Activated CD4-positive, alpha-beta T cell treated with anti-CD3 and anti-CD28 coated beads, Interleukin-2, amount 50 U/mL, for 48 hours (primary cell): ENCODE results near the gene FCRL5.
"Not testable (repeated sequence)": the region's sequence is repeated elsewhere in the genome, so short reads cannot be mapped to it uniquely, and the experiment has no call there.

ENCODE experiments used
- DNase-seq, 2 experiments: peaks; one replicate each; pipeline ENCODE4 v3.0.0-alpha.2; 2020

The FCRL5 gene

DNA sequence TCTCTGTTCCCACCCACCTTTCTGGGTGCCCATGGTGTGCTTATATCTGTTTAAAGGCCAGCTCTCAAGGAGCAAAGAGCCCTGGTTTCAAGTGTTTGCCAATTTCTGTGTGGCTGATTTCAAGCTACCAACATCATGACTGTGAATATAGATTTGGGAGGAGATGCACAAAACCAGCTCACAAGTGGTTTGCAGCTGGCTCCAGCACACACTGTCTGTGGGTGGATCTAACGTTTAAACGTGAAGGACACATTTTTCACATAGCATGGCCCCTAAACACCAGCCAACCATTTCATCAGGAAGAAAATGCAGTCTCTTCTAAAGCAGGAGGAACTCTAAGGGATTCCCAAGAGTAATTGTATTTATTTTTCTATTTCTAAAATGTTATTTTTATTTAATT lies 65.2 kb downstream of the FCRL5 start:
- DNase-seq = no peak

DNA sequence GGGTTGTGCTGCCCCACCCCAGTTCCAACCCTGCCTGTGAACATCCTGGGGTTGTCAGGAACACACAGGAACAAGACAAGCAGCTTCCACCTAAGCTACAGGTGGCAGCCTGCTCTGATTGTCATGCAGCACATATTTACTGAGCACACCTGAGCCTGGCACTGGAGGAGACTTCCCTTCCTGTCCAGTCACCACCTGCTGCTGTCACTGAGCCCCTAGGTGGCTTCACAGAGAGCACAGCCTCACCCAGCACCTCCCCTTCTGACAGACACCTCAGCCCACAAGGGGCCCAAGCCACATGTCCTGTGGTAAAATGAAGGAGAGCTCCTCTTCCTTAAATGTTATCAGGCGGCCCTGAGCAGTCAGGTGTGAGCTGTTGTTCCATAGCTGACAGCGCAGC lies 65.9 kb downstream of the FCRL5 start:
- not testable (repeated sequence) for DNase-seq

DNA sequence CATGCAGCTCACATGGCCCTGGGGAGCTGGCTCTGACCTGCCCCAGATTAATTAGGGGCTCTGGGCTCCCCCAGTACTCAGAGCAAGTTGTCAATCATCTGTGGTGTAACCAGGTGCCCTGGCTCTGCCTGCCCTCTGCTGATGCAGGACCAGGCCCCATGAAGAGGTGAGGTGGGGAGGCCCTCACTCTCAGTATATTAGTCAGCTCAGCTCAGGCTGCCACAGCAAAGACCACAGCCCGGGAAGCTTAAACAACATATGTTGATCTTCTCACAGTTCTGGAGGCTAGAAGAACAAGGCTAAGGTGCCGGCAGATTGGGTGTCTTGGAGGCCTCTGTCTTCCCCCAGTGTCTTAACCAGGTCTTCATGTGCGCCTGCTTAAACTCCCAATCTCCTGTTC lies 66.5 kb downstream of the FCRL5 start:
- DNase-seq = no peak

DNA sequence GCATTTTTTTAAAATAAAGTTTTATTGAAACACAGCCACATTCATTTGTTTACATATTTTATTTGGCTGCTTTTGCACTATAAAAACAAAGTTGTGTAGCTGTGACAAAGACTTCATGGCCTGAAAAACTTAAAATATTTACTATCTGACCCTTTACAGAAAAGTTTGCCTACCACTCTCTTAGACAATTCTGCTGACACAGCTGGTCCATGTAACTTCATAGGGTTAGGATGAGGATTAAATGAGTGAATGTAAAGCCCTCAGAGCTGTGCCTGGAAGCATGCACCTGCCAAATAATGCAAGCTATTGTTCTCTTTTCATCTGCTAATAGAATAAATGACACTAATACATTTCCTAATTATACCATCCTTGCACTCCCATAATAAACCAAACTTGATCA lies 67.7 kb downstream of the FCRL5 start:
- no peak for DNase-seq

DNA sequence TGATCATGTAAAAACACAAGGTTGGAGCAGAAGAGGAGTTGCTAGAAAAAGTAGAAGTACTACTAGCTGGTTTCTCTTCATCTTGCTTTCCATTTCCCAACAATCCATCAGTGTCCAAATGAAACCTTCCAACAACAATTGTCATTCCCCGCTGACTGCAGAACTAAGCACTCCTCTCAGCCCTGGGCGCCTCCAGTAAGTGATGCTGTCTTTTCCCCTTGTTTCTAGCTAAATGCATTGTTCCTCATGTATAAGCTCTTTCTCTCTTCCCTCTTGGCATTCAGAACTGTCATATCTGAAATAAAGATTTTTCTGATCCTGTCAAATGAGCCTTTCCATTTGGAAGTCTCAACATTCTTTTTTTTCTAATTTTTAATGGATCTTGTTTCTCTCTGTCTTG lies 68.7 kb downstream of the FCRL5 start:
- DNase-seq = no peak

DNA sequence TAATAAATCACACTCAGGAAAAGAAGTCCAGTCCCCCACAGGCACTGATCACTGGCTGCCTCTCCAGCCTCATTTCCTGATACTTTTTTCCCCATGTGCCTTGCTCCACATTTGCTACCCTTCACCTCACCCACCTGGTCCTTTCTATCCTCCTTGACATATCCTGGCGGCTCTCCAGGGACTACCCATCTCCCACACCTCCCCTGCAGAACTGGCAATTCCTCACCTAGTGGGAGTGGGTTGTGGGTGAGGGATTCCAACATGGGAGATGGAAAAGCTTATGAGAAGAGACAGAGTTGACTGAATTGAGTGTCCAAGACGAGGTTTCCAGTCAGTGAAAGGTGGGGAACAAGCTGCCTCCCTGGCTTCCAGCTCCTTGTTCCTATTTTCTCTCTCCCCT lies 69.6 kb downstream of the FCRL5 start:
- DNase-seq = no peak

DNA sequence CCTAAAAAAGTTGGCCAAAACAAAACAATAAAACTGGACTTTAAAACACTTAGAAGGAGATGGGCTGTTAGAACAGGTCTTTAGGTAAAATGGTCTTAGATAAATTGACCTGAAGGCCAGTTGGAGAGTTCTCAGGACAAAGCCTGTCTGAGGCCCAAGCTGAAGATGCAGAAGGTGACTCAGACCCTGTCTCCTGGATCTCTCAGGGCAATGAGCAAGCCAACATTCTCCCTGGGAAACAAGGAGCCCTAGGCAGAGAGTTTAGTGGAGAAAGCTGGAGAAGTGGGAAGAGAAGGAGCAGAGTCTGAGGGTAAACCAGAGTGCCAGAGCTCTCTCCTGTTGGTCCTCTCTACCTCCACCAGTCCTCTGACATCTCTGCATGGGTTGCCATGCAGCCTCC lies 70.1 kb downstream of the FCRL5 start:
- no peak for DNase-seq

DNA sequence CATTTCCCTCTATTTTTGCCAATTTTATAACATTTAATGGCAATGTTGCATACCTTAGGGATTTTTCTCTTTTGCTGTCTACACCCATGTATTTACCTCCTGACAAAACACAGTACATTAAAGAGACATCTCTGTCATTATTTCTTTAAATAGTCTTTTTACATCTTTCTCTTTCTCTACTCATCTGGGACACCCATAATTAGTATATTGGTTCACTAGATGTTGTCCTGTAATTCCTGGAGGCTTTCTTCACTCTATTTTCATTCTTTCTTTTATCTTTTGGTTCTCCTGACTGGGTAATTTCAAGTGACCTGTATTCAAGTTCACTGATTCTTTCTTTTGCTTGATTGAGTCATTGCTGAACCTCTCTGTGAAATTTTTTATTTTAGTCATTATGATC lies 74.3 kb downstream of the FCRL5 start:
- DNase-seq = no peak

DNA sequence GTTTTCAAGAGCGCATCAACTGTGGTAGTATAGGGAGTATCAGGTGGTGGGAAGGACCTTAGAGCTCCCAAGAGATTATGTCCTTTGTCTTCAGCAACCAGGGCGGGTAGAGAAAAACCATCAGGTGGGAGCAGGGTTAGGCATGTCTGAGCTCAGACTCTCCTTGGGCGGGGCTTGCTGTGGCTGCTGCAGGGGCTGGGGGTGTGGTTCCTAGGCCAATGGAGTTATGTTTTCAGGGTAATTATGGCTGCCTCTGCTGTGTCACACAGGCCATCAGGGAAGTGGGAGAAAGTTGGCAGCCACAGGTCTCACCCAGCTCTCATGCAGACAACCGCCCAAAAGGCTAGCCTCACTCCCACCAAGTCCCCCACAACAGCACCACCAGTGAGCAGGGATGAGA lies 74.9 kb downstream of the FCRL5 start:
- DNase-seq = no peak

DNA sequence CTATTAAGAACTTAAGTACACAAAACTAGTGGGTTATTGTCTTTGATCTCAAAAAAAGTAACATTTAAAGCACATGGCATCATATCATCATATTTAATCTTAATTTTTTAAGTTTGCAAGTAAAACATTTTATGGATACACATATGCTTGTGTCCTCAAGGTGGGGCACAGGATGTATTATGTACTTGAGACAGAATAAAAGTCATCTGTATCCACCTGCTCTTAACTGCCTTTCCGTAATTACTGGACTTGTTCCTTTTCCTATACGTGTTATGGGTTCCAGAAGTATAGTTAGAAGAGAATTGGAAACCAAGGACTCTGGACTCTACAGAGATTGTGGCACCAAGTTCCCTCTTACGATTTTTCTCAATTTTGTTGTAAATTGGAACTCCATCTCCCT lies 79.4 kb downstream of the FCRL5 start:
- DNase-seq = no peak

DNA sequence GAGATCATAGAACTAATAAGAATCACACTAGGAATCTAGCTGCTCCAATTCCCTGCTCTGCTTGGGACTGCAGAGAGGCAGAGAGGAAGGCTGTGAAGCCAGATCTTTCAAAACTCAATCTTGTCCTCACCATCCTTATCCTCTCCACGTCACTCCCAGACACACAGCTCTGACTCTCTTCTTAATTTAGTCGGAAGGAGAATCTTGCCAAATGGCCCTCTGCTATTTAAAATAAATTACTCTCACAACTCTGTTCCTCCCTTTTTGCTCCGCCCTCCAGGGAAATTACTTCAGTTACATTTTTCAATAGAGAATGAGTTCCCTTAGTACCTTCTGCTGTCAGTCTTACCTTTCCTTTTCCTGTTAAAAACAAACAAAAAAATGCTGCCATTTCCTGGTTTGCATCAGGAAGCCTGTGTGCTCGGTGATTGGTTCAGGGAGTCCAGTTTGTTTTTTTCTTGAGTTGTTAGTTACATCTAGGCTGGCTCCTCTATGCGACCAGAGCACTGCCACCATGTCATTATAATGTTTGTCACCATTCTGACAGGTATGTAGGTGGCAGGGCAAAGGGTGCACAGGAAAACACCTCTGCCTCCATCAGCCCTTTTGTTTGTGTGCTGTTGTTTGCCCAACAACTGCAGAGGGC lies 80.1 kb downstream of the FCRL5 start:
- DNase-seq = no peak

DNA sequence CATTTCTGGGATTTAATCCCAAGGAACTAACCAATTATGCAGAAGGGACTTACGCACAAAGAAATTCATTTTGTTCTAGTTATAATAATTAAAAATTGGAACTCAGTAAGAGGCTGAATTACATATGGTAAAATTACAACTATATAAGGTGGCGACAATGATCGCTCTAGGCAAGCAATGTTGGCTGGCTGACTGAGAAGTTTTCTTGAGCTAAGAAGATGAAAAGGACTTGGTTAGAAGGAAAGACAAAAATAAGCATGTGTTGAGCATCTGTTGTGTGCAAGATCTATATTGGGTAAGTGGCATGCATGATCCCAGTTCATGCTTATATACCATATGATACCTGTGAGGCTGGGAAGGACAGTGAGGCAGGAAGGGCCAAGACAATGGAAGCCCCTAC lies 80.8 kb downstream of the FCRL5 start:
- DNase-seq = no peak

DNA sequence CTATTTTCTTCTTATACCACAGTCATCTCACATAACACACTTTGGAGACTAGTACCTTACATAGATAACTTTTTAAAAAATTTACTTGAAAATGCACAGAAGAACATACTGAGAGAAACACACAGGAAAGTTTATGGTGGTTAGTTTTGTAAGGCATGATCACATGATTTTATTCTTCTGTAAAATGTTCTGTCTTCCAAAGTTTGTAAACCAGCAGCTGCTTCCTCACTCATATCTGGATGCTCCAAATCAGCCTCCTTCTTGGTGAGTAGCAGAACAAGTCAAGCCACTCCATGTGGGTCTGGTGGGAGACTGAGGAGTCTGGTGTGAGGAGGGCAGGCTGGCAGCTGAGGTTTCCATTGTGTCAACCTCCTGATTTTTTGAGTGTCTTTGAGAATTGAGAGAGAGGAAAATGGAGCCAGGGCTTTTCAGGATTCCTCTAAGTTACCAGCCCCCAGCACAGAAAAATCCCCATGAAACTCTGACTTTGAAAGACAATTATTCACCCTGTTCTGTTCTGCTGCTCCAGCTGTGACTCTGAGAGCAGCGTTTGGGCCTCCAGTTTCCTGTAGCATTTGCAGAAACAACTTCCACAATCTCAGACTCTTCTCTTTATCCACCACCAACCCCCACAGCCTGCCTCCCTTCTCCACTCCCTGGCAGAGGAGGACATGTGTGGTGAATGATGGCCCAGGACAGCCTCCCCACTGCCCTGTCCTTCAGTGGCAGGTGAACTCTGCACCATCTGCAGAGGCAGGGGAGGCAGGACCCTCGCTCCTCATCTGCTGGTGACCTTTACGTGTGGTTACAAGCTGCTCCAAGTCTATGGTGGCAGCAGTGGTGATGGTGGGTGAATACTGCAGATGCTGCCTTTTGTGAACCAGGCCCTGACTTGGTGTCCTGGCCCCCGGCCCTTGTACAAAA lies 82.3 kb downstream of the FCRL5 start:
- DNase-seq = no peak

DNA sequence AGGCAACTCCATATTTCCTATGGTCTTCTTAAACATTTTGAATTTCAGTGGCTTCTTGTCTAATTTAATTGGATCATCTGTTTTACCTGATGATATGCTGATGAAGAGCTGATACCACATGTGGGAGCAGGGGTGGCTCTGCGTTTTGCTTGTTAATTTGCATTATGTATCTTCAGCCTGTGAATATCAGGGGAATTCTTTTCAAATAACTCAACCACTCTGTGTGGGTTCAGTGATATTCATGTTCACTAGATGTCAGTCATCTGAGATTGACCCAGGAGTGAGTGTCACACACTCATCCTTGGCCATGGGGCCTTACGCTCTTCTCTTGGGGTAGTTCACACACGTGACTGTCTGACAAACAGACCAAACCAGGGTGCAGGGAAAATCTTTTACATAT lies 83.0 kb downstream of the FCRL5 start:
- no peak for DNase-seq

DNA sequence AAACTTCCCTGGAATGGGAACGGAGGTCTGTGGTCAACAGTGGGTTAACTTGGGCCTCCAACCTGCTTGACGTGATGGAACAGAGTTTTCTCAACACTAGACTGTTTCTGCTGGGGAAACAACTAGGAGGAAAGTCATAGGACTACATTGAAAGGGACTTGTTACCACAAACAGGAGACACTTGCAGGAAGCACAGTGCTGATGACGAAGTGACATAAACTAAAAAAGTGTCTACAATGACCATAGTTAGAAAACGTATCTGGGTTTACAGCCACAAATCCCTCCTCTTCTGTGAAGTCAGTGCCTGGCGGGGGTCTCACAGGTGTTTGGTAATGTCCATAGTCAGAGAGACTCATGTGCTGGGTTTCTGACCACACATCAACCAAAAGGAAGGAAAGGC lies 86.3 kb downstream of the FCRL5 start:
- DNase-seq = no peak
